Measurements from ENCODE around the gene SLC4A11.

Gene SLC4A11

DNA sequence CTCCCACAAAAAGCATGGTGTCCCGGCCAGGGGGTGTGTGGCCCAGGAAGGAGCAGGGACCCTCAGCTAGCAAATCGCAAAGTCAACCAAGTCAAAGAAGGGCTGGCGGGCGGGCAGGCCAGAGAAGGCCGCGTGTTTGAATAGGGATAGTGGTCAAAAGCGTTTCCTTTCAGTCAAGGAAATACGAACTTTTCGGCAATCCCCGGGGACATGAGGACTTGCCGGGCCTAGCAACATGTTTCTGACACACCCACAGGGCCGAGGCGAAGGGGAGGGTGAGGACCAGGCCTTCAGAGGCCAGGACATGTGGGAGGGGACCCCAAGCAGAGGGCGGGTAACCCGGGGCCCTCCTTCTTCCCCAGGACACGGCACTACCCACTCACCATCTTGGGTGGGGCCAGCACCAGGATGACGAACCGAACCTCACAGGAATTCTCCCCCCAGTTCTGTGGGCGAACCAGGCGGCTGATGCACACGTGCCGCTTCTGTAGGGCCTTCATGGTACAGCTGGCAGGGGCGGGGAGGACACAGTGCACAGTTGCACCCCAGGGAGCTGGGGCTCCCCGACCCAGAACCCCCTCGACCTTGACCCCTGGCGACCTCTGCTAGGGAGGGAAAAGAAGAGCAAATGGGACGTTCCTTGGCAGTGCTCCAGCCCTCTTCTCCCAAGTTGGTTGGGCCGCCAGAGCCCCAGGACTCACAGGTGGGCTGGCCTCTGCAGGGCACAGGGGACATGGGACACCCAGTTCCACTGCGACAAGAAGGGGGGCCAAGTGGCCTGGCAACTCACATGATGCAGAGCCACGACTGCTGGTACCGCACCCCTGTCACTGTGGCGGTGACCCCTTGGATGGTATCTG lies 5.6 kb downstream of the SLC4A11 start:
- TF ChIP-seq CTCF (IDR thresholded peaks at IDR 0.05; ENCODE audit: low read depth, low read length) = no peak
- H3K4me3 ChIP-seq (ENCODE audit: low read depth, low read length) = no peak overlapping the region

- H3K4me3 ChIP-seq (ENCODE audit: low read depth, low read length) = no peak overlapping the region
- TF ChIP-seq CTCF (IDR thresholded peaks at IDR 0.05; ENCODE audit: low read depth, low read length) = no peak
Observed at GRCh38 chr20:3231889-3232588, 7.0 kb downstream of the SLC4A11 start.

DNA sequence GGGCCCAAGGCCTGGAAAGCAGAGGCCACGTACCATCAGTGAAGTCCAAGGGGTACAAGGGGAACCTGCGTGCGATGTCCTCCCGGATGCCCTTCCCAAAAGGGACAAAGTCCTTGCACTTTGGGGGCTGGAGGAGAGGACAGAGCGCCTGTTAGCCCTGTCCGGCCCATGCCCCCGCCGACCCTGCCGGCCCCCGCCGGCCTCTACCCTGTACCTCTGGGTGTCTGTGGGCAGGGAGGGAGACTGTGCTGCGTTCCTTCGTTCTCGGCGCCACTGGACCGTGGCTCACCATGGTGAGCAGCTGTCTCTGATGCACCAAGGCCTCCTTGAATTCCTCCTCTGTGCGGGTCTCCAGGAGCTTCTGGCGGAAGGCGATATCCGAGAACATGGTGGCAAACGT lies 7.9 kb downstream of the SLC4A11 start:
- no peak for TF ChIP-seq CTCF (IDR thresholded peaks at IDR 0.05; ENCODE audit: low read depth, low read length)
- H3K4me3 ChIP-seq (ENCODE audit: low read depth, low read length) = no peak overlapping the region

DNA sequence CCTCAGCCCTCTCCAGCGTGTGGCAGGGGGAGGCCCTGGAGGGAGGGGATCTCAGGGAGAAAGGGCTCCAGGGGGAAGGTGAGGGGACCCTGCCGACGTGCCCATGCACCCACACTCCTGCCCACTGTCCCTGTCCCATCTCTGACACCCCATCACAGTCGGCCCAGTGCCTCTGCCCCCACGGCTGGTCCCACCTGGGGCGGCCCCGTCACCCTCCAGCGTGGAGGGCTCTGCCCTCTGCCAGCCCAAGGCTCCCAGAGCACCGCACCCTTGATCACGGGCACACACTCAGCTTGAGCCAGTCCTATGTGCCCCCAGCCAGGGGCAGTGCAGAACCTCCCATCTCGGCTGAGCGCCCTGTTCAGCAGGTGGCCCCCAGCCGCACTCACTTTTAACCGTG lies 9.2 kb downstream of the SLC4A11 start:
- TF ChIP-seq CTCF (IDR thresholded peaks at IDR 0.05; ENCODE audit: low read depth, low read length) = no peak
- no peak overlapping the region for H3K4me3 ChIP-seq (ENCODE audit: low read depth, low read length)

GRCh38 chr20:3229158-3229557 lies 9.8 kb downstream of the SLC4A11 start:
- TF ChIP-seq CTCF (IDR thresholded peaks at IDR 0.05; ENCODE audit: low read depth, low read length) = no peak
- H3K4me3 ChIP-seq (ENCODE audit: low read depth, low read length) = no peak overlapping the region

DNA sequence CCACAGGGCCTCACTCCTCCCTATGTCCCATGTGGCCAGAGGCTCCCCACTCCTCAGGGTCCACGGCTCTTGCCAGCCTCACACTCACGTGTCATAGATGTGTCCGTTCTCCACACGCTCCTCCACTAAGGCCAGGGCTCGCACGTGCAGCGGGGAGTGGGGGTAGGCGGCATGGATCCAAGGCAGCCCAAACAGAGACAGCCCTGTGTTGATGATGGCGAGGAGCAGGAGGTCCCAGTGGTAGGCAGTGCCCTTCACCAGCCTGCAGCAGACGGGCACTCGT lies 10.3 kb downstream of the SLC4A11 start:
- H3K4me3 ChIP-seq (ENCODE audit: low read depth, low read length) = no peak overlapping the region
- TF ChIP-seq CTCF (IDR thresholded peaks at IDR 0.05; ENCODE audit: low read depth, low read length) = no peak

Data from WI38 (cell line).